GM21529 (cell line): ENCODE measurements around the gene FKBP2.
A peak's percentile ranks its signal among the peaks of the same experiment; 100 is the strongest.

Source experiments
- ATAC-seq: cut with Tn5 transposase; IDR thresholded peaks from one replicate; pipeline ENCODE4 v1.9.1; 2021; ENCODE audit not compliant: unreplicated experiment

Gene FKBP2

GRCh38 chr11:64248578-64248977, 7.7 kb downstream of the FKBP2 start:
- ATAC-seq, result no peak

DNA sequence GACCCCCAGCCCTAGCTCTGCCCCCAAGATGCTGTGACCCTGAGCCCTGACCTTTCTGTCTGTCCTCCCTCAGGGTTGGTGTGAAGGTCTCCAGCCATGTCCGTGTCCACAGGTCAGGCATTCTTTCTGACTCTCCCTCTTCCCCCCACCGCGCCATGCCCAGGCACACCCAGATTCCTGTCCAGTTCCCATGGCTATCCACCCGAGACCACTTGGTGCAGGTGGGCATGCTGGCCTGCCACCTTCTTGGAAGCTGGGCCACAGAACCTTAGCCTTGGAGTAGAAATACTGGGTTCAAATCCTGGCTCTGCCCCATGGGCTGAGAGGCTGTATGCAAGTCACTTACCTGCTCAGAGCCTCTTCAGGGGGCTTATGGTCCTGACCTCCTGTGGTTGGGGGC, 8.1 kb downstream of the FKBP2 start:
- no peak for ATAC-seq

DNA sequence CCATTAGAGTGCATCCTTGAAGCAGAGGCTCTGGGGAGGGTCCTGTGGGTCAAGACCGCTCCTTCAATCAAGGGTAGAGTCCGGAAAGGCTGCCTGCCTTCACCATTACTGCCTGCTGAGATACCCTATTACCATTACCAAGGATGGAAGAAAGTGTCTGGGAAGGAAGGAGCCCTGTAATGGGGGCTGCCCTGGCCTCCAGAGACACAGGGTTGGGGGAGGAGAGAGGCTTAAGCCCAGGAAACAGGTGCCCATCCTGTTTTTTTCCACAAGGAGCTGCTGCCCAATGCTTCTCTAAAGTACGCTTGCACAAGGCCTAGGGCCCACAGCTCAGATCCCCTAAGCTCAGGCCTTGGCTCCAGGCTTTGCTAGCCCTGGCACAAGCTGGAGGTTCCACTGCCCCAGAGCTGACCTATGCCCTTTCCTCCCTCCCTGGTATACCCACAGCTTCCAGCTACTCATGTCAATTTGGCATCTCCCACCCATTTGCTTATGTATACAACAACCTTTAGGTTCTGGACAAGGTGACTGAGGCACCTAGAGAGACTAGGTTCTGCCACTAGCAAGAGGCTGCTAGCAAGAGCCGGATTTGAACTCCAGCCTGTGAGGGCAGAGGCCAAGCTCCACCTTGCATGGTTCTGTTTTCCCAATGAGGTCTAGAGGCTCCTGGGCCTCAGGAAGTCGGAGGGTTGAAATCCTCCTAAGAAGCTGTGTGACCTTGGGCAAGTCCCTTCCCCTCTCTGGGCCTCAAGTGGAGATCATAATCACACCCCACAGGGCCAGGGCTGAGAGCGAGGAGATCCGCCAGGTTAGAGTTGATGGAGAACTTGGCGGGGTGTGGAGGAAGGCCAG, 8.9 kb downstream of the FKBP2 start:
- ATAC-seq, result no peak

- no peak for ATAC-seq
Measured at GRCh38 chr11:64250415-64251015, 9.6 kb downstream of the FKBP2 start.

GRCh38 chr11:64251016-64251752, 10.3 kb downstream of the FKBP2 start, which contains the start of gene PLCB3:
TSS of gene PLCB3 (plus strand) at chr11:64251530. CDS start at chr11:64251650, 120 bp downstream.
- ATAC-seq, result peak; percentile 43

DNA sequence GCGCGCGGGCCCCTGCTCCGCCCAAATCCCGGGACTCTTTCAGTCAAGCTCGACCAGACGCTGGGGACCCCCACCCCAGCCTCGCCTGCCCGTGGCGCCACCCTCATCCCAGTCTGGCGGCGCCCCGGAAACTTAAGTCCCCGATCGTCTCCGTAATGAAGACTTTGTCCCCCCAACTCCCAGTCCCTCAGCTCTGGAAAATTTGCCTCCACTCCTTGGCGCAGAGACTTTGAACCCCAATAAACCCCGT, 10.8 kb downstream of the FKBP2 start:
- no peak for ATAC-seq

DNA sequence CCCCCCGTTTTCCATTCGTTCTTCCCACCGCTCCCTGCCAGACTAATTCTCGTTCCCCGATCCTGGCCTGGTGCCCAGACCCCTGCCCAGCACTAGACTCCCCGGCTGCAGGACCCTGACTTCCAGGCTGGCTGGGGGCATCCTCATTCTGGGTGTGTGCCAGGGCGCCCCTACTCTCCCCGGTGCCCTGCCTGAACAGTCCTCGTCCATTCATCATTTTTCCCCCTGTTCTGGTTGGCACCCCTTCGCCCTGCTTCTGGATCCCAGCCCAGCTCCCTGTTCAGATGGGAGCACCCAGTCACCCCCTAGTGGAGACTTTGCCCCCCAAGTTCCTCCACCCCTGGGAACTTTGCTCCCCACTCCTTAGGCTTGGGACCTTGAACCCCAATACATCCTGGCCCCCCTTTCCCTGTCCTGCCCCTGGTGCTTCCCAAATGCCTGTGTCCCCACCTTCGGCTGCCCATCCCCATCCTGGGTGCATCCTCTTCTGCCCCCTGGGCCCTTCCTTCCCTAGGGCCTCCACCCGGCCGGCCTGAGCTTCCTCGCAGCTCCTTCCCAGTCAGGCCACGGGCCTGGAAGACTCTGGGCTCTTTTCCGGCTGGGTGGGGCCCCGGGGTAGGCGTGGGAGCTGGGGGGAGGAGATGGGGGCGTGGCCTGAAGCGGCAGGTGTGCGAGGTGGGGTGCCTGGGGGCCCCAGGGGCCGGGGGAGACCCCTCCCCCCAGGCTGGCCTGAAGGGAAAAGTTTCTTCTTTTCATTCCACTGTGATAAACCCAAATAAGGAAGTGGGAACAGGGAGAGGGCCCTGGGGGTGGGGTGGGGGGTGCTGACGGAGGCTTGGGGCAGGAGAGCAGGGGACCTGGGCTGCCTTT, 11.3 kb downstream of the FKBP2 start:
- ATAC-seq, result no peak

DNA sequence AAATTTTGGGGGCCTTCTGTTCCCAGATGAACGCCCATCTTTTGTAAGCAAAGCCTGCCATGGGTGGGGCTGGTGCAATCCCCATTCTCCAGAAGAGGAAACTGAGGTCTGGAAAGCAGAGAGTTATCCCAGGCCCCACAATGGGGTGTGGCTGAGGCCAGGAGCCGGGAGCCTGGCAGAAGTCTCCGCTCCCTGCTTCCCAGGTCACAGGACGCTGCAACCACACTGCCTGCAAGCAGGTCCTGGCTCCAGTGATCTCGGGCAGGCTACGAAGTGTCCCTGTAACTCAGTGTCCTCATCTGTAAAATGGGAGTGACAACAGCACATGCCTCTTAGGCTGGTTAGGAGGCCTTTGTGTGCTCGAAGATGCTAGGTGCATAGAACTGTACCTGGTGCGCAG, 12.1 kb downstream of the FKBP2 start:
- no peak for ATAC-seq

GRCh38 chr11:64253481-64253880, 12.6 kb downstream of the FKBP2 start:
- ATAC-seq, result no peak

- ATAC-seq, result no peak
Measured at GRCh38 chr11:64254326-64254725, 13.4 kb downstream of the FKBP2 start.

DNA sequence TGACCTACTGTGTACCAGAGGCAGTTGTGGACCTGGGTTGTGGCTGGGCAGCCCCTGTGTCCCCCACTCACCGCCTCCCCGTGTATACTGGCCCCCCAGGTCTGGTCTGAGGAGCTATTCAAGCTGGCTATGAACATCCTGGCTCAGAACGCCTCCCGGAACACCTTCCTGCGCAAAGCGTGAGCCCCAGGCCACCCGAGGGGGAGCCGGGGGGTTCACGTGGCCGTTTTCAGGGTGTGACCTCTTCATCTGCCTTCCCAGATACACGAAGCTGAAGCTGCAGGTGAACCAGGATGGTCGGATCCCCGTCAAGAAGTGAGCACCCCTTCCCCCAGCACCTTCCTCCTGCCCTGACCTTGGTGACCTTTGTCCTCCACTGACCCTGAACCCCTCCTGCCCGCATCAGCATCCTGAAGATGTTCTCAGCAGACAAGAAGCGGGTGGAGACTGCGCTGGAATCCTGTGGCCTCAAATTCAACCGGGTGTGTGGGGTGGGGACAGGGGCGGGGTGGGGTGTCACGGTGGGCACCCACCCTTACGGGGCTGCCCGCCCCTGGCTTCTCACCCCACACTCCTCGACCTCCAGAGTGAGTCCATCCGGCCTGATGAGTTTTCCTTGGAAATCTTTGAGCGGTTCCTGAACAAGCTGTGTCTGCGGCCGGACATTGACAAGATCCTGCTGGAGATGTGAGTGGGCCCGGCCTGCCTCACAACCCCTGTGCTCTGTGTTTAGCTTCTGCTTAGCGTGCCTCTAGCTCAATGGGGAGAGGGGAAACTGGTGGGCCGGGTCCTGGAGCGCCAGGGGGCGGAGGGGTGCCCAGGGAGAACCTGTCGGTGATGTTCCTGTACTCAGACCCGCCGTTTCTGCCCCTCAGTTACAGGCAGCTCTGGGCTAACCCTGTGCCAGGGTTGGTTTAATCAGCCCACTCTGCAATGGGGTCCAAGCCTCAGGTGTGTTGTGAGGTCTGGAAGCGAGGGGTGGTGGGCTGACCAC, 14.5 kb downstream of the FKBP2 start:
- no peak for ATAC-seq

DNA sequence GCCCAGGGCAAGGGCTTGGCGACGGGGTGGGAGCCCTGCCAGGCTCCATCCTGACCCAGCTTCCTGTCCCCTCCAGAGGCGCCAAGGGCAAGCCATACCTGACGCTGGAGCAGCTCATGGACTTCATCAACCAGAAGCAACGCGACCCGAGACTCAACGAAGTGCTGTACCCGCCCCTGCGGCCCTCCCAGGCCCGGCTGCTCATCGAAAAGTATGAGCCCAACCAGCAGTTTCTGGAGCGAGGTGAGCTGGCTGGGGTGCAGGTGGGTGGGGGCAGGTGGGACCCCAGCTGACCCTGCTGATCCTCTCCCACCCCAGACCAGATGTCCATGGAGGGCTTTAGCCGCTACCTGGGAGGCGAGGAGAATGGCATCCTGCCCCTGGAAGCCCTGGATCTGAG, 15.4 kb downstream of the FKBP2 start:
- no peak for ATAC-seq

- no peak for ATAC-seq
Measured at GRCh38 chr11:64258356-64258755, 17.5 kb downstream of the FKBP2 start.

DNA sequence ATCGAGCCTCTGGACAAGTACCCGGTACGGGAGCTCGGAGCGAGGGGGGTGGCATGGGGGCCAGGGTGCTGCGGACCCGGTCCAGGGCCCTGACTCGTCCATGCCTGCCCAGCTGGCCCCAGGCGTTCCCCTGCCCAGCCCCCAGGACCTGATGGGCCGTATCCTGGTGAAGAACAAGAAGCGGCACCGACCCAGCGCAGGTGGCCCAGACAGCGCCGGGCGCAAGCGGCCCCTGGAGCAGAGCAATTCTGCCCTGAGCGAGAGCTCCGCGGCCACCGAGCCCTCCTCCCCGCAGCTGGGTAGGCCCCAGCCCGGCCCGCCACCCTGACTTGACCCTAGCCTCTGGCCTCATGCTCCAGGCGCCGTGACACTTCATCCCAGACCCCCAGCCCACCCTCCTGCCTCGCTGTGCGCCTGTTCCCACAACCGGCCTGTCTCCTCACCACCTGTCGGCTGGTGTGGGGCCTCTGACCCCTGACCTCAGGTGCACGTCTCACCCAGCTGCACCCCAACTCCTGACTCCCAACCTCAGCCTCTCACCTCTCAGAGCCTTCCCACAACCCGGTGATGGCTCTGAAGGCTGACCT, 18.1 kb downstream of the FKBP2 start:
- no peak for ATAC-seq

DNA sequence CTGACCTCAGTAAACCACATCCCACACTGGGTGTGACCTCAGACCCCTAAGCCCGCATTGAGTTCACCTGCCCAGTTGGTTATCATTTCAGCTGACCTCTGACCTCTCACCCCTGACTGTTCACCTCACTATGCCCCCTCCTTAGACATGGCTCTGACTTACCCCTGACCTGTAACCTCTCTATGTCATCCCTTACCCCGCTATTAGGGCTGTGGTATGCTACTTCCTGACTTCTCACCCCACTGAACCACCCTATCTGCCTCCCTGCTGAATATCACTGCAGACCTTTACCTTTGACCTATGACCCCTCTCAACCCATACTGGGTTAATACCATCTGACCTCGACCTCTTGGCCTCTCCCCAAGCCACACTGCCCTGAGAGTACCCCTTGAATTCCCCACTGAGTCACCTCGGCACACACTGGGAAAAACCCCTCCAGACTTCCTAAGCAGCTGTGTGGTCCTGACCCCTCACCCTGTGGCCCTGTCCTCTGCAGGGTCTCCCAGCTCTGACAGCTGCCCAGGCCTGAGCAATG, 18.7 kb downstream of the FKBP2 start:
- no peak for ATAC-seq

DNA sequence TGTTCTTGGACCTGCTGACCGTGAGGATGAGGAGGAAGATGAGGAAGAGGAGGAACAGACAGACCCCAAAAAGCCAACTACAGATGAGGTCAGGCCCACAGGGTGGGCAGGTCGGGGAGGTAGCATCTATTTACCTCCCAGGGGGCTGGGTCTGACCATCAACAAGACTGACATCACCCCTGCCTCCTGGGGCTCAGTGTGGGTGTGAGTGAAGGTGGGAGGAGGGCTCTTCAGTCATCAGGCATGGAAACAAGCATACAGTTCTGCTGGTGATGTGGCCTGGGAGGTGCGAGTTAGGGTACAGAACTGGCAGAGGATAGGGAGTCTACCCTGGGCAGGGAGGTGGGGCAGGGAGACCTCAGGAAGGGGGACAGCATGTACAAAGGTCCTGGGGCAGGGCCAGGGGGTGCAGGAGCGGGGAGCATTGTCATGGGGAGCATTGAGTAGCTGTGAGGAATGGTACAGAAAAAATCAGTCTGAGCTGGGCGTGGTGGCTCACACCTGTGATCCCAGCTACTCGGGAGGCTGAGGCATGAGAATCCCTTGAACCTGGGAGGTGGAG, 19.3 kb downstream of the FKBP2 start:
- ATAC-seq, result no peak

DNA sequence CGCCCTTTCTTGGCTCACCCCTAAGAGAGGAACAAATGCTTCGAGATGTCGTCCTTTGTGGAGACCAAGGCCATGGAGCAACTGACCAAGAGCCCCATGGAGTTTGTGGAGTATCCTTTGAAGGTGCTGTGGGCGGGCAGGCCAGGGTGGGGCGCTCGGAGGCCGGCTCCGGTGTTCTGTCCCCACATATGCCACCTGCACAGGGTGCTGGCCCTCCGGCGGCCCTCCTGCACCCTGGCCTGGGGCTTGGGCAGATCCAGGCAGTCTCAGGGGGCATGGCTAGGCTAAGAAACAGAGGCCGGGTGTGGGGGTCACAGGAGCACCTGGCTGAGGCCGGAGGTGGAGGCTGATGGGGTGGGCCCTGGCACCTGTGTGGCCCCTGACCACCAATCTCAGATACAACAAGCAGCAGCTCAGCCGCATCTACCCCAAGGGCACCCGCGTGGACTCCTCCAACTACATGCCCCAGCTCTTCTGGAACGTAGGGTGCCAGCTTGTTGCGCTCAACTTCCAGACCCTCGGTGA, 20.7 kb downstream of the FKBP2 start:
- no peak for ATAC-seq

GRCh38 chr11:64262271-64263002, 21.5 kb downstream of the FKBP2 start:
- ATAC-seq, result no peak
